22Rv1 (cell line): ENCODE results near the gene ALAS2.

Experiments used
- H3K27ac ChIP-seq: fragments of 450-650 bp; 2 replicates; pipeline ENCODE4 v1.5.1; 2017
- ZFX ChIP-seq: fragments of 450-650 bp; IDR thresholded peaks from 2 replicates; pipeline ENCODE4 v1.6.1; 2017; ENCODE audit warnings: antibody characterized with exemption, borderline replicate concordance
- TF ChIP-seq, protein P1 (sequence below): fragments of 450-650 bp; IDR thresholded peaks from 2 replicates; pipeline ENCODE4 v1.5.1; 2017; ENCODE audit warnings: mild to moderate bottlenecking

ALAS2 gene

DNA sequence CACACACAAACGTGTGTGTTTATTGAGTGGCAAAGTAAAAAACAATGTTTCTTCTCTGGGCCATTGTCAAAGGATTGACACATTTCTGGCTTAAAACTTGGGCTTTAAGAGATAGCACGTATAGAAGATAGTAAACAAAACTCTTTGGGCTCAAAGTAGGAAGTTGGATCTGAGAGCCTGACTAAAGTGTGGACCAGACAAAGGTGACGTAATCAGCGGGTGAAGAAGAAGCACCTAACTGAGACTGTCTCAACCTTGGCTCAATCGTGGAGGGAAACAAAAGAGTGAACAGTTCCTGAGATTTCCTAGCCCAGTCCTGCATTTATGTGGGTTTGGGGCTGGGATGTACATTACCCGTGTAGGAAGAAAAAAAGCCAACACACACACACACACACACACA is 50.4 kb downstream of the ALAS2 start:
- no peak overlapping the region for H3K27ac ChIP-seq
- TF ChIP-seq, protein P1, sequence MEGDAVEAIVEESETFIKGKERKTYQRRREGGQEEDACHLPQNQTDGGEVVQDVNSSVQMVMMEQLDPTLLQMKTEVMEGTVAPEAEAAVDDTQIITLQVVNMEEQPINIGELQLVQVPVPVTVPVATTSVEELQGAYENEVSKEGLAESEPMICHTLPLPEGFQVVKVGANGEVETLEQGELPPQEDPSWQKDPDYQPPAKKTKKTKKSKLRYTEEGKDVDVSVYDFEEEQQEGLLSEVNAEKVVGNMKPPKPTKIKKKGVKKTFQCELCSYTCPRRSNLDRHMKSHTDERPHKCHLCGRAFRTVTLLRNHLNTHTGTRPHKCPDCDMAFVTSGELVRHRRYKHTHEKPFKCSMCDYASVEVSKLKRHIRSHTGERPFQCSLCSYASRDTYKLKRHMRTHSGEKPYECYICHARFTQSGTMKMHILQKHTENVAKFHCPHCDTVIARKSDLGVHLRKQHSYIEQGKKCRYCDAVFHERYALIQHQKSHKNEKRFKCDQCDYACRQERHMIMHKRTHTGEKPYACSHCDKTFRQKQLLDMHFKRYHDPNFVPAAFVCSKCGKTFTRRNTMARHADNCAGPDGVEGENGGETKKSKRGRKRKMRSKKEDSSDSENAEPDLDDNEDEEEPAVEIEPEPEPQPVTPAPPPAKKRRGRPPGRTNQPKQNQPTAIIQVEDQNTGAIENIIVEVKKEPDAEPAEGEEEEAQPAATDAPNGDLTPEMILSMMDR, result no peak
- TF ChIP-seq ZFX, result no peak

DNA sequence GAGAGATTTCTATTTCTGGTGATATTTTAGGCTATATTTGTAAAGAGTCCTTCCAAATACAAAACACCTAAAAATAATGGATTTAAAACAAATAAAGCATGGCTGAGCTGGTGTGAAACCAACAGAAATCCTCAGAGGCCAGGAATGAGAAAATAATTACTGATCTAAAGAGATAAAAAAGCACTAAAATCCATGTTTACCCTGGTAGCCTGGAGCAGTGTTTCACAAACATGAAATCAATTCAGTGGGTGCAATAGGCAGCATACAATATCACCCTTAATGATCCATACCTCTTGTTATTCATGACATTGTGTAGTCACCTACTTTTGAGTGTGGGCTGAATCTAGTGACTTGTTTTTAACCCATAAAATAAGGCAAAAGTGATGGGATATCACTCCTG is 51.3 kb downstream of the ALAS2 start:
- TF ChIP-seq ZFX, result no peak
- TF ChIP-seq, protein P1, result no peak
- H3K27ac ChIP-seq, result no peak overlapping the region

DNA sequence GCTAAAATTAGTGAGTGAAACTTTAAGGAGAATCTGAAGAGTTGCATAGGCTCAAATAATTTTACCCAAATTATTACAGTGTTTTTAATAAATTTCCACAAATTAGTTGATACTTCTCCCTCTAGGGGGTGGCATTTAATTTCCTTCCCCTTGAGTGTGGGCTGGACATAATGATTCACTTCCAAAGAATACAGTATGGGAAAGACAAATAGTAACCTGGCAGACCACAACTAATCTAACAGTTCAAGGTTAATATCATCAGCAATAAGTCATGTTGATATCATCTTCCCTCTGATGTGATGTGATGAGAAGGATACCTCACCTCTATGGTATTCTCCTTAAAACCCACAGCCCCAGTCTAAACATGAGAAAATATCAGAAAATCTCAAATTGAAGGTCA is 52.3 kb downstream of the ALAS2 start:
- H3K27ac ChIP-seq, result no peak overlapping the region
- no peak for TF ChIP-seq ZFX
- TF ChIP-seq, protein P1, result no peak

DNA sequence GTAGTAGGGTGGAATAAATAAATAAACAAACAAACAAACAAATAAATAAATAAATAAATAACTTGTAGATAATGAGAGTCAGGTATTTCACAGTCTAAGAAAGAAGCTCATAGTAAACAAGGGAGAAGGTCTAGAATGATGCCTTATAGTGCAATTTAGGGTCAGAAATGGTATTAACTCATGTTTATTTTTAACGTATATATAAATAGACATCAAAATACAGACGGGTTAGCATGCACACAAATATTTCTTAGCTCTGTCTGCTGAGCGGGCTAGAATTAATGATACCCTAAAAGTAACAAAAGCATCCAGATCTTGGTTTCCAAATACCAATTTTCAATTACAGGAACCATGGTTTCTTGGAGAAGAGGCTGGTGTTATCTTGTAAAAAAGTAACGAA is 53.4 kb downstream of the ALAS2 start:
- TF ChIP-seq, protein P1, result no peak
- TF ChIP-seq ZFX, result no peak
- H3K27ac ChIP-seq, result no peak overlapping the region

DNA sequence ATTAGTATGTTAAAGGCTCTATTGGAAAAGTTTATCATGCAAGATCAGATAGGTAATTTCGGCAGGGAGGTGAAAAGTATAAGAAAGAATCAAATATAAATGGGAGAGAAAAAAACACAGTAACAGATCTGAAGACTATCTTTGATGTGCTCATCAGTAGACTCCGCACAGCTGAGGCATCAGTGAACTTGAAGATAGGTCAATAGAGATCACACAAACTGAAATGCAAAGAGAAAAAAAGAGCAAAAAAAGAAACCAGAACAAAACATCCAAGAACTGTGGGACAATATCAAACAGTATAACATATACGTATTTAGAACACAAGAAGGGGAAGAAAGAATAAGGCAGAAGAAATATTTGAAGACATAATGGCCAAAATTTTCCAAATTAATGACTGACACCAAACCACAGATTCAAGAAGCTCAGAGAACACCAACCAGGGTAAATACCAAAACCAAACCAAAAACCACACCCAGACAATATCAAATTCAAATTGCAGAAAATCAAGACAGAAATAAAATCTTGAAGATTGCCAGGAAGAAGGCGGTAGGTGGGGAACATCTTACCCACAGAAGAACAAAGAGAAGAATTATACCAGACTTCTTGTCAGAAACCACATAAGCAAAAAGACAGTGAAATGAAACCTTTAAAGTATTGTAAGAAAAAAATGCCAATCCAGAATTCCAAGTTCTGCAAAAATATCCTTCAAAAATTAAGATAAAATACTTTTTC is 65.8 kb downstream of the ALAS2 start:
- no peak for TF ChIP-seq ZFX
- TF ChIP-seq, protein P1, result no peak
- no peak overlapping the region for H3K27ac ChIP-seq

DNA sequence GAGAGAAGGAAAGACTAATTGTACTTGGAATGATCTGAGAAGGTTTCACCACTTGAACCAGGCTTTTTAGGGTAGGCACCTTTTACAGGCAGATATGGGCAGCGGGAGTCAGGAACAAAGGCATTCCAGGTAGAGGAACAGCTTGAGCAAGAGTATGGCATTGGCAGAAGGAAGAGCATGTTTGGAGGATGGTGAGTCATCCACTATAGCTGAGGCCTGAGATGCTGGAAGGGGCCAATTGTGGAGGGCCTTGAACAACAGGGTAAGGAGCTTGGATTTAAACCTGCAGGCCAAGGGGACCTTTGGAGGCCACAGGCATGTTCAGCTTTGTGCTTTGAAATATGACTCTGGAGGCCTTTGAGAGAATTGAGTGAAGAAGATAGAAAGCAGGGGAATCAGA is 69.0 kb downstream of the ALAS2 start:
- H3K27ac ChIP-seq, result no peak overlapping the region
- TF ChIP-seq, protein P1, result no peak
- TF ChIP-seq ZFX, result no peak
